Ammon's horn (tissue), 1 donor: Measurements from ENCODE around the gene IL4R.

ENCODE experiments used
- DNase-seq: peaks from one replicate; pipeline ENCODE4 v3.0.0-alpha.2; 2016; ENCODE audit warnings: low spot score

The IL4R gene

DNA sequence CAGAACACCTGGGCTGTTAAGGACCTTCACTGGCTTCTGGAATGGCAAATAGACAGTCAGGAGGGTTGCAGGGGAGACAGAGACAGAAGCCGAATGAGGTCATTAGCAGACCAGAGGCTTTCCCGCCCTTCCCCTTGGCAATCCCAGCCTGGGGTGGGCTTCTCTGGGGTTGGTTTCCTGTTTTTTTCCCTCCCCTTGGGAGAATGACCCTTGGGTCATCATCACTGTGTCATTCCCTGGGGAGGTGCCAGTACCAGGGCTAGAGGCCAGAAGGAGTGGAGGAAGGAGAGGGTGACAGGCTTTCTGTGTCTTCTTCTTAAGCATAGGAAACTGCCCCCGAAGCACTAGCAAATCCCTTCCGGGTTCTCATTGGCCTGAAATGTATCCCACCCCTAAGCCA lies 45.3 kb downstream of the IL4R start:
- no peak for DNase-seq

DNA sequence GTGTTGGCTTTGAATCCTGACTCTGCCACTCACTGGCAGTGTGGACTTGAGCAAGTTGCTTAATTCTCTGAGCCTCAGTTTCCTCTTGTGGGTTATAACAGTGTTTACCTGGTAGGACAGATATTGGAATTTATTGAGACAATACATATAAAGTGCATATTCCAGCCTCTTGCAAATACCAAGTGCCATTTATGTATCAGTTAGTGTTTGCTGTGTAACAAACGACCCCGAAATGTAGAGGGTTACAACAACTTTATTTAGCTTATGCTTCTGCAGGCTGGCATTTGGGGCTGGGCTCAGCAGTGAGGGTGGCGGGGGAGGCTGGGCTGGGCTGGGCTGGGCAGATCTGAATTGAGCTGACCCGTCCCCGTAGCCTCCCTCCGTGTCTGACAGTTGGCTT lies 45.8 kb downstream of the IL4R start:
- no peak for DNase-seq

DNA sequence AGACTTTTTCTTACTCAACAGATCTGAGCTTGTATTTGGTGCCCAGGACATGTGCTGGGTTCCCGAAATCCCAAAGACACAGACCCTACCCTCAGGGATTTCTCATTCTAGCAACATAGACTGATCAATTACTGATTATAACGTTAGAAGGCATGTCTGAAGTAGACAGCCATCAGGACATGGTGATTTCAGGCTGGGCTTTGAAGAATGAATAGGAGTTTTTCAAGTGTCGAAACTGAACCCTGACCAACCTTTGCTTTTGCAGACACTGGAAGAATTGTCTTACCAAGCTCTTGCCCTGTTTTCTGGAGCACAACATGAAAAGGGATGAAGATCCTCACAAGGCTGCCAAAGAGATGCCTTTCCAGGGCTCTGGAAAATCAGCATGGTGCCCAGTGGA lies 48.2 kb downstream of the IL4R start:
- DNase-seq: no peak

DNA sequence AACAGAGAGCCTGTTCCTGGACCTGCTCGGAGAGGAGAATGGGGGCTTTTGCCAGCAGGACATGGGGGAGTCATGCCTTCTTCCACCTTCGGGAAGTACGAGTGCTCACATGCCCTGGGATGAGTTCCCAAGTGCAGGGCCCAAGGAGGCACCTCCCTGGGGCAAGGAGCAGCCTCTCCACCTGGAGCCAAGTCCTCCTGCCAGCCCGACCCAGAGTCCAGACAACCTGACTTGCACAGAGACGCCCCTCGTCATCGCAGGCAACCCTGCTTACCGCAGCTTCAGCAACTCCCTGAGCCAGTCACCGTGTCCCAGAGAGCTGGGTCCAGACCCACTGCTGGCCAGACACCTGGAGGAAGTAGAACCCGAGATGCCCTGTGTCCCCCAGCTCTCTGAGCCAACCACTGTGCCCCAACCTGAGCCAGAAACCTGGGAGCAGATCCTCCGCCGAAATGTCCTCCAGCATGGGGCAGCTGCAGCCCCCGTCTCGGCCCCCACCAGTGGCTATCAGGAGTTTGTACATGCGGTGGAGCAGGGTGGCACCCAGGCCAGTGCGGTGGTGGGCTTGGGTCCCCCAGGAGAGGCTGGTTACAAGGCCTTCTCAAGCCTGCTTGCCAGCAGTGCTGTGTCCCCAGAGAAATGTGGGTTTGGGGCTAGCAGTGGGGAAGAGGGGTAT lies 48.9 kb downstream of the IL4R start:
- no peak for DNase-seq

DNA sequence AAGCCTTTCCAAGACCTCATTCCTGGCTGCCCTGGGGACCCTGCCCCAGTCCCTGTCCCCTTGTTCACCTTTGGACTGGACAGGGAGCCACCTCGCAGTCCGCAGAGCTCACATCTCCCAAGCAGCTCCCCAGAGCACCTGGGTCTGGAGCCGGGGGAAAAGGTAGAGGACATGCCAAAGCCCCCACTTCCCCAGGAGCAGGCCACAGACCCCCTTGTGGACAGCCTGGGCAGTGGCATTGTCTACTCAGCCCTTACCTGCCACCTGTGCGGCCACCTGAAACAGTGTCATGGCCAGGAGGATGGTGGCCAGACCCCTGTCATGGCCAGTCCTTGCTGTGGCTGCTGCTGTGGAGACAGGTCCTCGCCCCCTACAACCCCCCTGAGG lies 49.5 kb downstream of the IL4R start:
- no peak for DNase-seq

DNA sequence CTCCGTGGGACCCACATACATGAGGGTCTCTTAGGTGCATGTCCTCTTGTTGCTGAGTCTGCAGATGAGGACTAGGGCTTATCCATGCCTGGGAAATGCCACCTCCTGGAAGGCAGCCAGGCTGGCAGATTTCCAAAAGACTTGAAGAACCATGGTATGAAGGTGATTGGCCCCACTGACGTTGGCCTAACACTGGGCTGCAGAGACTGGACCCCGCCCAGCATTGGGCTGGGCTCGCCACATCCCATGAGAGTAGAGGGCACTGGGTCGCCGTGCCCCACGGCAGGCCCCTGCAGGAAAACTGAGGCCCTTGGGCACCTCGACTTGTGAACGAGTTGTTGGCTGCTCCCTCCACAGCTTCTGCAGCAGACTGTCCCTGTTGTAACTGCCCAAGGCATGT lies 50.0 kb downstream of the IL4R start:
- DNase-seq: no peak

DNA sequence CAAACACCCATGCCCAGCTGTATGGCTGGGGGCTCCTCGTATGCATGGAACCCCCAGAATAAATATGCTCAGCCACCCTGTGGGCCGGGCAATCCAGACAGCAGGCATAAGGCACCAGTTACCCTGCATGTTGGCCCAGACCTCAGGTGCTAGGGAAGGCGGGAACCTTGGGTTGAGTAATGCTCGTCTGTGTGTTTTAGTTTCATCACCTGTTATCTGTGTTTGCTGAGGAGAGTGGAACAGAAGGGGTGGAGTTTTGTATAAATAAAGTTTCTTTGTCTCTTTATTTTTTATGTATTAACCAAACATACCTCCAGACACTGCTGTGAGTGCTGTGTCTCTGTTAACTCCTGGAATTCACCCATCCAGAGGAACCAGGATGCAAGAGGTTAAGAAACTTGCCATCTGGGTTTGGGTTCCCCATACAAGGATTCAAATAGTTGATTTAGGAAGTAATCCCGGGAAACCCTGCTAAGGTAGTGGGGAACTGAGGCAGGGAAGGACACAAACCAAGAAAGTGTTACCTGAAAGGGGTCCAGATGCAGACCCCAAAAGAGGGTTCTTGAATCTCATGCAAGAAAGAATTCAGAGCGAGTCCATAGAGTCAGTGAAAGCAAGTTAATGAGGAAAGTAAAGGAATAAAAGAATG lies 50.8 kb downstream of the IL4R start:
- no peak for DNase-seq

DNA sequence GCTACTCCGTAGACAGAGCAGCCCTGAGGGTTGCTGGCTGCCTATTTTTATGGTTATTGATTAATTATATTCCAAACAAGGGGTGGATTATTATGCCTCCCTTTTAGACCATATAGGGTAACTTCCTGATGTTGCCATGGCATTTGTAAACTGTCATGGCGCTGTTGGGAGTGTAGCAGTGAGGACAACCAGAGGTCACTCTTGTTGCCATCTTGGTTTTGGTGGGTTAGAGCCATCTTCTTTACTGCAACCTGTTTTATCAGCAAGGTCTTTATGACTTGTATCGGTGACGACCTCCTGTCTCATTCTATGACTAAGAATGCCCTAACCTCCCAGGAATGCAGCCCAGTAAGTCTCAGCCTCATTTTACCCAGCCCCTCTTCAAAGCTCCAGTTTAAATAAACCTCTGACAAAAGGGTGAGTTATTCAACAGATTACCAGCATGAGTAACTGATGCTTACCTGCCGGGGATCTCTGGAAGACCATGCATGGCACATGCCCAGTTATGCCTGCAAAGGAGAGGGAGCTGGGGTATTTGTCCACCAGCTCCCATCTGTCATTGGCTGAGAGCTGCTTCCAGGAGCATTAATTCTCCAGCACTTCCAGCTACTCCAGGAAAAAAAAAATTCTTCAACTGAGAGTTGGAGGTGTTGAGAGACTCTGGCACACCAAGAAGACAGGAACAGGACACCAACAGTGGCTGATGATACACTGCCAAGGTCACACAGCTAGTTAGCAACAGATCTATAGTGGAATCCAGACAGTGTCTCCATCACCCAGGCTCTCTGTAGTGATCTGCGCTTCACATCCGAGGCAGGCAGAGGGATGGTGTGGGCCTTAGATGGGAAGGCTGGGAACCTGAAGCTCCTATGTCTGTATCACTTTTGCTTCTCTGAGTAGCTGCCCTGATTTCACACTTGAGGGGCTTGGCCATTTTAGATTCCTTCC lies 51.6 kb downstream of the IL4R start:
- DNase-seq: no peak

DNA sequence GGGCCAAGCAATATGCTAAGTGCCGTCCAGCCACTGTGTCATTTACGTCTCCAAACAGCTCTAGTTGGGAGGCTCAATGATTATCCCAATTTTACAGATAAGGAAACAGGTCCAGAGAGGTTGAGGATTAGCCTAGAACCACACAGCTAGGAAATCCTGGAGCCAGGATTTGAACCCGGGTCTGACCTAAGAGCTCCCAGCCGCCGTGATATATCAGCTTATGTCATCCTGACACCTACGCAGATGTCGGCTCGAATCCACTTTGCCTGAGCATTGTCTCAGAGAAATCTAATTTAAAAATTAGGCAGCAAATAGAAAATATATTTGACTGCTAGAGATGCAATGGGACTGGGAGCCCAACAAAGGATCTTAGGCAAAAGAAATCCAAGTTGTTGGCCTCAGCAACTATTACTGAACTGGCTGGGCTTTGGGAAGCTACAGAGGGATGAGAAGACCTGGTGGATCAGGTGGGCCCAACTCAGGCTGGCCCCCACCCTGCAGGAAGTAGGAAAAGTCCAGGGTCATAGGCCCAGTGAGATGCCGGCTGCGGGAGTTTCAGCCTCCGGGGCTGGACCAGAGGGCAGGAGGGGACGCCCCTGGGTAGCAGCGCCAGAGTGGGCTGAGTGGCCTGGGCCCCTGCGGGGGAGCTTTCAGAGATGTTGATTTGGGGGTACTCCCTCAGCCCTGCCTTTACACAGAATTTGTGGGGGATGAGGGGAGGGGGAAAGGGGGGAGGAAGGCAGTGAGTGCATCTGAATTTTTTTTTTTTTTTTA lies 53.1 kb downstream of the IL4R start:
- DNase-seq: no peak

DNA sequence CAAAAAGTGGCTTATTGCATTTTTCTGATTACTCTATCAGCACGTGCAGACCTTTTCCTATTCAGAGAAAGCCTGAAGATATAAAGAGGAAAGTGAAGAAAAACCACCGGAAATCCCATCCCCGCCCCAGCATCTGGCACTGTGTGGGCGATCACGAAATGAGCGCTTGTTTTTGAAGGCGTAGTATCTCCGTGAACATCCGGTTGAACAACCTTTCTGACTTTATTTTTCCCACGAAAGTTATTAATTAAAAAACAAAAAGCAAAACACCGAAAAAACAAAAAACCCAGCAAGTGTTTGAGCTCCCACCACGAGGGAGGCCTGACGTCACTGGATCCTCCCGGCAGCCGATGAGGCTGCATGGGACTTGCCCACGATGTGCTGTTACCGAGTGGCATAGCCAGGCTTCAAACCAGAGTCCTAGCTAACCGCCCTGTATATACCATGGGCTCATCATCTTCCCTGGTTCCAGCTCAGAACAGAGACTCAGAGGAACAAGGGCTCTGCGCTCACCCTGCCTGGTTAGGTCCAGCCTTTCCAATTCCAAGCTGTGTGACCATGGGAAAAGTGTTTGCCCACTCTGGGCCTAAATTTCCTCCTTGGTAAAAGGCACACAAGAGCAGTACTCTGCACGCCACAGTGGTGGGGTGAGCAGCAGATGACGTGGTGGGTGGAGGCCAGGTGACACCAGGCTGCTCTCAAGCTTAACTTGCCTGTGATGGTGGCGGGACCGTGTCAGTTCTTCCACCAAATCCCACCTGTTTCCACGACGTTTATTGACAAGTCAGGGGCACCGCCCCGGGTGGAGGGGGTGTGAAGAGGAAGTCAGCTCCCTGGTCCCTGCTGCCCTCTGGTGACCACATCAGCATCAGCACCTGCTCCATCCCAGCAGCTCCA lies 53.9 kb downstream of the IL4R start:
- peak; percentile 77 for DNase-seq

DNA sequence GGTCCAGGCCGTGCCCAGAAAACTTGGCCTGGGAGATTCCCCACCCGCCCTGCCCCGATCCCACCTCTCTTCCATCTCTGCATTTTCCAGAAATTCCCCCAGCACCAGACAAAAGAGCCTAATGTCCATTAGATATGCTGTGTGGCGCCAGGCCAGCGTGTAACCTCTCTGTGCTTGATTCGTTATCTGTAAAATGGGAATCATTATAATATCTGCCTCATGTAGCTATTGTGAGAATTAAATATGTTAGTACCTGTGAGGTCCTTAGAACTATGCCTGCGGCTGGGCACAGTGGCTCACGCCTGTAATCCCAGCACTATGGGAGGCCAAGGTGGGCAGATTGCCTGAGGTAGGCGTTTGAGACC lies 54.6 kb downstream of the IL4R start:
- no peak for DNase-seq

DNA sequence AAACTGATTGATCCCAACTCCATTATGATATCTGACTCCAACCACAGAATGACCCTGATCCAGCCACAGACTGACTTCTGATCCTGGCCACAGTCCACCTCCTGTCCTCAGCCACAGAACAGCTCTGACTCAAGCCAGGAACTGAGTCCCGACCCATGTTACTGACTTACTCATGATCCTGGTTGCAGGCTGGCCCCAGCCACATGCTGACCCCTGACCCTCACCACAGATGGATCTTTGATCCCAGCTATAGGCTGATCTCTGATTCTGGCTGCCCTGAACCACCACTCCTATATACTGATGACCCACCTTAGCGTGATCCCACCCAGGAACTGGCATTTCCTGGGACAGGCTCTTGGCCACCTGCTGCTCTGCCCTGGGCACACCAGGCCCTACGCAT lies 56.0 kb downstream of the IL4R start:
- DNase-seq: no peak

DNA sequence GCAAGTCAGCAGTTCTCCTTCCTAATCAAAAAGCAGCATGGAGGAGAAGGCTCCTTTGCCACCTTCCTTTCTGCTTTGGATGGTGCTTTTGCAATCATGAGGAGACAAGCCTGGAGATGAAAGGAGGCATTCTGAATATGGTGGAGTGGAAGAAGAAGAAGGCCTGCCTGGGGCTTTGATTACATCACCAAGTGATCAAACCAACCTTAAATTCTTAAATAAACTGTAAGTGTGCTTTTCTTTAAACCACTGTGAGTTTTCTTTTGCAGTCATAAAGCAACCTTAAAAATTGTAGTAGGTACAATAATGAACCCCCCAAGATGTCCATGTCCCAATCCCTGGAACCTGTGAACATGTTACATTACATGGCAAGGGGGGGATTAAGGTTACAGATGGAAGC lies 56.5 kb downstream of the IL4R start:
- DNase-seq: no peak

DNA sequence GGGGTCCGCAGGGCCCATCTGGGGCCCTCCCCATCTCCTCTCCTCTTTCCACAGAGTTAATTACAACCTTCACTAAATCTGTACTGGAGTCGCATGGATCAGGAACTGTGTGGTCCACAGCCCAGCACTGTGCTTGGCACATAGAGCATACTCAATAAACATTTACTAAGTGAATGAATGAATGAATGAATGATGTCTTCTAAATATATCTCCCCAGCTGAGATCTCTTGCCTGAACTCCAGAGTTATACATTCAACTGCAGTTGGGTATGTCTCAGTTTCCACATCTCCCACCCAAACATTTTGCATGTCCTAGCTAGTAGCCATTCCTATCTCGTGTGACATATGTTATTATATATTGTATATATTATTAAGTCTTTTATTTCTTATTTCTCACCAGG lies 59.5 kb downstream of the IL4R start:
- DNase-seq: no peak

DNA sequence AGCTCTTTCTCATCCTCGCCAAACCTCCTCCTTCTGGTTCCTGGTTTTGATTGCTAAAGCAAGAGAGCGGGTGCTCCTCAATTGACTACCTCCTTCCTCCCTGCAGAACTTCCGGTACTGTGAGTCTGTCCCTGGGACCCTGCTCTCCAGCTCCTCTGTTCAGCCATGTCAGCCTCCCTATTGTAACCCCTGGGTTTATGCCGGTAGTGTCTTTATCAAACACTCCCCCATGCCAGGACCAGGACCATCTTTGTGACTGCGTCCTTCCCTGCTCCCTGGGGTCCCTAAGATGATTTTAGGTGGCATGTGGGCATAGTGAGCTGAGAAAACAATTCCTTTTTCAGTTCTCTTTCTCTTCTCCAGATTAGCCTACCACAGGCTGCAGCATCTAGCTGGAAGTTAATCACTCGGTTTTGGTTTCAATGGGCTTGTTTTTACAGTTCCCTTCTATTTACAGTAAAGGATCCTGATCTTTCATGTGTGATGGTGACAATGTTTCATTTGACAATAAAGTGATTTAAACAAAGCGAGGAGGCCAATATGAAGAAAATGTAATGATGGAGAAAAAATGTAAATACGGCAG lies 60.5 kb downstream of the IL4R start:
- DNase-seq: peak; percentile 53

DNA sequence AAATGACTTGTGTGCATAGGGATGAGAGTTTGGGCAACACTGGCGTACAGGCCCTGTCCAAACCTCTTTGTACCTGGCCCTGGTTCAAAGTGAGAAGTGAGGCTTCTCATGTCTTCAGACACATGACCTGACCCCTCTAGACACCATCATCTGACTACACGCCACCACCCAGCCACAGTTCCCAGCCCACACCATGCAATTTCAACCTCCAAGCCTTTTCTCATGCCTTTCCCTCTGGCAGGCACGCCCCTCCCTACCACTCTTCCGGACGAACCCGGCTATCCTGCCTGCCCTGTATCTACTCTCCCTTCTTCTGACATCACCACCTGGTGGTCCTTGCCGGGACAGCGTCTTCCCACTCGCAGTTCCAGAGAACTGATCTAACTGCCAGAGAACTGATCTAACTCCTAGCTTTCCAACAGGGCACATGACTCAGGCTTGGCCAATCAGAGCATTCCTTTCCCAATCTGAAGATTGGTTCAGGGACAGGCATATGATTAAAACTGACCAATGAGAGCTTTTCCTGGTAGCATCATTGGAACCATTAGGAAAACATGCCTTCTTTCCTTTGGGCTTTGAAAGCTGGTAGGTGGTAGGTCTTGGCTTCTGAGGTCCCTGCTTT lies 61.1 kb downstream of the IL4R start:
- DNase-seq: peak; percentile 58

DNA sequence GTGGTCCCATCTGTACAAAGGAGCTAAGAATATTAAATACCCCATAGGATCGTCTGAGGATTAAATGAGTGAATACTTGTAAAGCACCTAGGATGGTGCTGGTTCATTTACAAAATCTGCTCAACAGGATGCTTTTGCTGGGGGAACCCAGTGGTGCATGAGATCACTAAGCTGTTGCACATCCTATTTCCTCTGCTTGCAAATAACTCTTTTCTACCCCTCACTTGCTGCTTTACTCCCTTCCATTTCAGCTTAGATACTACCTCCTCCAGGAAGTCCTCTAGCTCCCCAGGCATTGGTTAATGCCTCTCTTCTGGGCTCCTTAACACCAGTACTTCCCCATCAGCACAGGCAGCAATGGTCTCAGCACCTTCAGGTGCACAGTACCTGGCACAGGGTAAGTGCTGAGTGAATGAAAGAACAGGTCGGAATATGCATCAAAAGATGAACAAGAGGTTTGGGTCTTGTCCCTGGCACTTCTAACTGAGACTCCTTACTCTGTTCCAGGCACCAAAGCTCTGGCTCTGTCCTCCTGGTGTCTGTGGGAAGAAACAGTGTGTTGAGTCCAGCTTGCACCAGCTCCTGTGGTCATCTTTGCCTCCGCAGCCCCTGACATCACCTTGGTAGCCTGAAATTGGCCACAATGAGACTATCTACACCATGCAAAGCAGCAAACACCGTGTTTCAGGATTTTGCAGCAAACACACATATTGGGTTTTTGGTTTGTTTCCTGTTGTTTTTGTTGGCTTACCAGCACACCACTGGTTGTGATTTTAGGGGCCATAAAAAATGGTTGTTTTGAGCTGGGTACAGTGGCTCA lies 64.1 kb downstream of the IL4R start:
- DNase-seq: no peak

DNA sequence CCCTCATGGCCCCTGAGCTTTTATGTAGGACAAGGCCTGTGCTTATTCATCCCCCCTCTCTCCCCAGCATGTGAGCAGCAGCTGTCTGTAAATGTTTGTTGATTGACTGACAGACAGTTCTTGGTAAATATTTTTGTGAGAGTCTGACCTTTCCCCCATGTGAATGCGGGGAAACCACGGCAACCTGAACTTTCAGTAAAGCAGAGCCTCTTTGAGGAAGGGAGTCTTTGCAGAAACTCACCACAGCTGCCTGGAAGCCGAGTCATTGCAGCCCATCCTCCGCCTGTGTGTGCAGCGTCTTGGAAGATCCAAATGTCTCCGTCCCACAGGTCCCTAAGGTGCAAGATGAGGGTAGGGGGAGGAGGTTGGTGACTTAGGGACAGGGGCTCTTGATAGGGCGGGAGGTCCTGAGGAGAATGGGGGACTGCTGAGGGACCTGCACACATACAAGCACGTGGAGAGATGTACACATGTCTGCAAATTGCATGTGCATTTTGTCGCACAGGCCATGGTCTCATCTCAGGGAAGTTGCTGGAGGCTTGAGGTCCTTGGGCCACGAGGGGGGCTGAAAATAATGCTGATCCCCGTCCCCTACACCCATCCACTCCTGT lies 65.2 kb downstream of the IL4R start:
- DNase-seq: no peak

DNA sequence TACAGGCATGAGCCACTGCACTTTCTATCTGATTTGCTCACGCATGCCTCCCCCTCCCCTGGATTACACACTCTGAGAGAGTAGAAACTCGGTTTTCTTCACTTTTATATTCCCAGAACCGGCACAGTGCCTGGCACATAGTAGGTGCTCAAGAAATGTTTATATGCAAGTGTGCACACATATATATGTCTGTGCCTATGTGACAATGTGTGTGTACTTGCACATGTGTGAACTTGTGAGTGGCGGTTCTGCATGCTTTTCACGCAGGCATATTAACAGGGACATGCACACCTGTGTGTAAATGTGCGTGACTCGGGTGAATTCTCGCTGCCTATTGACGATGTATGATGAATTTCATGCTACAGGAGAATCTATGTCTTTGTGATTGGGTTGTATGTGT lies 66.1 kb downstream of the IL4R start:
- no peak for DNase-seq
